Stimulated activated CD8-positive, alpha-beta memory T cell treated with anti-CD3 and anti-CD28 coated beads, Interleukin-12 subunit alpha, Interleukin-12 subunit beta, amount 100 ng/mL, for 4 hours (primary cell): ENCODE data around the gene GGTLC1.
"Not testable (repeated sequence)": the region's sequence is repeated elsewhere in the genome, so short reads cannot be mapped to it uniquely, and the experiment has no call there.

ENCODE experiments used
- DNase-seq: peaks from one replicate; pipeline ENCODE4 v3.0.0-alpha.2; 2020; ENCODE audit warnings: low read depth

The GGTLC1 gene

DNA sequence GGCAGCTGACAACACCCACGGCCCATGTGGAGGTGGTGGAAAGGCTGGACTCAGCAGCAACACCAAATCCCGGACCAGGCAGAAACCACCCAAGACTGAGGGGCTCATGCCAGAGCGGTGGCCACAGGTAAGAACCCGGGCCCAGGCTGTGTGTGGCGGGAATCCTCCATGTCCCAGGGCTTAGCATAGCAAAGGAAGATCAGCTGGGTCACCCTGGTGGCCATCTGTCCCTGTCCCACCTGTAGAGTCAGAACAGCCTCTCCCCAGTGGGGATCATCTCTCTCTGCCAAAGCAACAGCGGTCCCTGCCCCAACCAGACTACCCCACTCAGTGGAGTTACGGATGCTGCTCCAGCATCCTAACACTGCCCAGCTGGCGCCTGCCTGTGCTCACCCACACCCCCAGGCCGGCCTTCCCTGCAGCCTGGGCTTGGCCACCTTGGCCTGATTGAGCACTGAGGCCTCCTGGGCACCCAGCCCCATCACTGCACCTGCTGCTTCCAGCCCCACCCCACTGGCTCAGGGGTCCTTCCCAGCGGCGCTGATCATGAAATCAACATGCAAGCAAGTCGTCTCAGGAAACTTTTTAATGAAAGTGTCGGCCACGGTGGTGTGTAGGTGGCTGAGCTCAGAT is 5.5 kb upstream of the GGTLC1 start:
- DNase-seq = not testable (repeated sequence)

DNA sequence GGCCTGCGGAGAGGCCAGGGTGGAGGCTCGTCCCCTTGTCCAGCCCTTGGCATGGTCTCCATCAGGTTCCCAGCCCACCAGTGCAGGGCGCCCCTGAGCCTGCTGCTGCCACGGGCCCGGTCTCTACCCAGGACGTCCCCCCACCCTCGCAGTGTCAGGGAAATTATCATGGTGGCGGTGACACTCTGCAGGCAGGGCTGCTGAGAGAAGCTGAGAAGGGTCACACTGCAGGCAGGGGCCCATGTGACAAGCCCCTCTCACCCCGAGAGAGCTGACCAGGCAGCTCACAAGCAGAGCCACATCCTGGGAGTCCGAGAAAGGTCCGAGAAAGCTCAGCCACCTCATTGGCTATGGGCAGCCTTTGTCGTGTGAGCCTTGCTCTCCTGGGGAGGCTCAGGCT is 4.9 kb upstream of the GGTLC1 start:
- DNase-seq = not testable (repeated sequence)

DNA sequence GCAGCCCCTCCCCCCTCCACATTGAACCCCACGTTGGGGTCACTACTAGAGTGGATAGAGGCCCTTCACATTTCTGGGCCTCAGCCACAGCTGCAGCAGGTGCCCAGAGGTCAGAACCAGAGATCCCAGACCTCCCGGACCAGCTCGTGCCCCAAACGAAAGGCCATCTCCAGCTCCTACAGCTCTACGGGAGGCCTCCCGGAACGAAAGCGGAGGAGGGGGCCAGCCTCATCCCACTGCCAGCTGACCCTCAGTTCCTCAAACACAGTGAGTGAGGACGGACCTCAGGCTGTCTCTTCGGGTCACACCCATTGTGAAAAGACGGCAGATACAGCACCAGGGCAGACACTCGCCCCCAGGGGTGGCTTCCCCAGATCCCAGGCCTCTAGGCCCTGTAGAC is 1.7 kb upstream of the GGTLC1 start:
- DNase-seq = not testable (repeated sequence)

DNA sequence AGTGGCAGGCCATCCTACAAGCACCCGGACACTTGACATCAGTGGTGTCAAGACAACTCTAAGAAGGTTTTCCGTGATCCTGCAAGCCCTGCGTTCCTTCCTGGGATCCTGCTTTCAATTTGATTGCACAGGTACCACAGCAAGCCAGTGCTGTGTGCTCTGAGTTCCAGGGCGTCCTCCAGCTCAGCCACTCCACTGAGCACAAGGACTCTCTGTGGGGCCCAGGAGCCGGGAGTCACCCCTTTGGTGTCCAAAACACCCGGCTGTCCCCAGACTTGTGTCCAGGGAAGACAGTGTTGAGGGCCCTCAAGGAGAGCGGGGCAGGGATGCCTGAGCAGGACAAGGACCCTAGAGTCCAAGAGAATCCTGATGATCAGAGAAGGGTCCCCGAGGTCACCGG is 387 bp upstream of the GGTLC1 start:
- DNase-seq = not testable (repeated sequence)

DNA sequence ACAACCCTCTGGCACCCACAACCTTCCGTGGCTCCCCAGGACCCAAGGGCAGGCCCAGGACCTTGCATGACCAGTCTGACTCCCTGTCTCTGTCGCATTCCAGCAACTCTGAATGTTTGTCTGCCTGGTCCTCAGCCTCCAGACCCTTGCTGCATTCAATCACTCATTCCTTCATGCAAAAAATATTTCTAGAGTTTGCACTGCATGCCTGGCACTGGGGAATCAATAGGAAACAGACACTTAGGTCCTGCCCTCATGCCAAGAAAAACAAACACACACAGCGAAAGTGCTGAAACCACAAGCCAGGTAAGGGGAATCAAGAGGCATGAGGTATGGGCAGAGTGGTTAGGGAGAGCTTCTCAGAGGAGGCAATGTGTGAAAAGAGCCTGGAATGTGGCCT is 1.9 kb downstream of the GGTLC1 start:
- DNase-seq = not testable (repeated sequence)

DNA sequence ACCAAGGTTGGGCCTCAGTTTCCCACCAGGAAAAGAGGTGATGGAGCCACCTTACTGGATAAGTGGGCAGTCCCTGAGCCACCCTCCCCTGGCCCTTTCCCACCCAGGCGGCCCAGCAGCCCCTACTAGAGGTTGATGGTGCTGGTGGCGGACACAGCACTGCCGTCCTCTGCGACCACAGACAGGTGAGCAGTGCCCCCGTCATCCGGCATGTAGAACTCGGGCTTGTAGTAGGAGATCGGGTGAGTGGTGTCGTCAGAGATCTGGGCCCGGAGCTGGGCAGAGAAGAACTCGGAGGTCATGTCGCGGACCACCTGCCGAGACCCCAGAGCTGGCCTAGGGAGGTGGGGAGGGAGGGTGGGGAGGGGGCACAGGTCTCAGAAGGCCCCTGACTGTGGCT is 2.3 kb downstream of the GGTLC1 start:
- DNase-seq = not testable (repeated sequence)

DNA sequence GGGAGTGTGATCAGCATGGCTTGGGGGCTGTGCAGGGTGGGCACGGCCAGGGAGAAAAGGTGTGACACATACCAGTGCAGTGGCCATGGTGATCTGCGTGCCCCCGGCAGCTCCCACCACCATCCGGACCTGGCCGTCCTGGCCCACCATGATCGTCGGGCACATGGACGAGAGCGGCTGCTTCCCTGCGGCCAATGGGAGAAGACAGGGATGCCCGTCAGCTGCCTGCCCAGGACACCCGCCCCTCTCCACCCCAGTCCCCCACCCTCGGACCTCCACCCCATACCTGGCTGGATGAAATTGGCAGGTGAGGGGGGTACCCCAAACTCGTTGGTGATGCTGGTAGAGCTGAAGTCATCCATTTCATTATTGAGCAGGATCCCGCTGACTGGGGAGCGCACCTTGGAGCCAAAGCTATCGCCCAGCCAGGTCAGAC is 2.8 kb downstream of the GGTLC1 start:
- DNase-seq = not testable (repeated sequence)

DNA sequence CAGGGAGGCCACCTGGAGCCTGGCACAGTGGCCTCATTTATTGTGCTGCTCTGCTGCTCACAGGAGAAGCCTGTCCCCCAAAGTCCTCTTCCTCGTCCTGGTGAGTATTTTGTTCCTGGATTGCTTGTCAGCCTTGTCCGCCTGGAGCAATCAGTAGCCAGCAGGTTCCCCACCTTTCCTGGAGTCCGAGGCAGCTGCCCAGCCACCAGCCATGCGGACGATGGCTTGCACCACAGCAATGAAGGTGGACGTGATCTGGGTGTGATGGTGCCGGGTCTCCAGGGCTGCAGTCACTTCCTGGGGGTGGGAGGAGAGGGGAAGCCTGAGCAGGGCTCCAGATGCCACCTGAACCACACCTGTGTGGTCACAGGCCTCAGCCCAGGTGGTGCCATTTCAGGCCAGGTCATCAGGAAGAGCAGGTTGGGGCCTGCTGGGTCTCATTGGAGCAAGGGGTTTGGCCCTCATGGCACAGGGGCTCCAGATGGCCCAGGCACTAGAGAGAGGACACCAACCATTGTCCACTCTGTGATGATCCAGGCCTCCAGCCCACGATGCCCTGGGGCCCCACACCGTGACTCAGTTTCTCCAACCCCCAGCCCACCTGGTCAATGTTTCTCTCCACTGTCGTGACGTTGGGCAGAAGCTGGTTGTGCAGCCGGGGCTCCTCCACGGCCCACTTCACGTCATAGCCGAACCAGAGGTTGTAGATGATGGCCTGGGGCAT is 3.4 kb downstream of the GGTLC1 start:
- not testable (repeated sequence) for DNase-seq

DNA sequence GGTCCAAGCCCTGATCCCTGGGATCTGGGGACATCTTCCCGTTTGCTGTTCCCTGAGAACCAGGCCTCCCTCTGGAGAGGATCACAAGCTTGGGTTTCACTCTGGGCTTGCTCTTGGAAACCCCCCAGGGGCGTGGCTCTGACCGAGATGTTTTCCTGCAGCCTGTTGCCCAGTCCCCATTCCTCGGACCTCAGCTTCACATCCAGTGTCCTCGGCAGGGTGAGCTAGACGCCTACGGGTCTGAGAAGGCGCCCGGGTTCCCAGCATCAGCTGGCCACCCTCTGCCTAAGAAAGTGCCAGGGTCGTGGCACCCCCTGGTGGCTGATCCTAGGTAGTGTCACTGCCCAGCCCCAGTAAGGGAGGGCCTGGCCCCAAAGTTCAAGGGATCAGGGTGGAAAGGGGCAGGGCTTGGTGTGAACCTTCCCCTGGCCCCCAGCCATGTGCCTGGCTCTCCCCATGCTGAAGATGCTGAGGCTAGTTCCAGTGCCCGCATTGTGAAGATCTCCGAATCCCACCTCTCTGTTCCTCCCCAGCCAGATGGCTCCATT is 4.0 kb downstream of the GGTLC1 start:
- not testable (repeated sequence) for DNase-seq

DNA sequence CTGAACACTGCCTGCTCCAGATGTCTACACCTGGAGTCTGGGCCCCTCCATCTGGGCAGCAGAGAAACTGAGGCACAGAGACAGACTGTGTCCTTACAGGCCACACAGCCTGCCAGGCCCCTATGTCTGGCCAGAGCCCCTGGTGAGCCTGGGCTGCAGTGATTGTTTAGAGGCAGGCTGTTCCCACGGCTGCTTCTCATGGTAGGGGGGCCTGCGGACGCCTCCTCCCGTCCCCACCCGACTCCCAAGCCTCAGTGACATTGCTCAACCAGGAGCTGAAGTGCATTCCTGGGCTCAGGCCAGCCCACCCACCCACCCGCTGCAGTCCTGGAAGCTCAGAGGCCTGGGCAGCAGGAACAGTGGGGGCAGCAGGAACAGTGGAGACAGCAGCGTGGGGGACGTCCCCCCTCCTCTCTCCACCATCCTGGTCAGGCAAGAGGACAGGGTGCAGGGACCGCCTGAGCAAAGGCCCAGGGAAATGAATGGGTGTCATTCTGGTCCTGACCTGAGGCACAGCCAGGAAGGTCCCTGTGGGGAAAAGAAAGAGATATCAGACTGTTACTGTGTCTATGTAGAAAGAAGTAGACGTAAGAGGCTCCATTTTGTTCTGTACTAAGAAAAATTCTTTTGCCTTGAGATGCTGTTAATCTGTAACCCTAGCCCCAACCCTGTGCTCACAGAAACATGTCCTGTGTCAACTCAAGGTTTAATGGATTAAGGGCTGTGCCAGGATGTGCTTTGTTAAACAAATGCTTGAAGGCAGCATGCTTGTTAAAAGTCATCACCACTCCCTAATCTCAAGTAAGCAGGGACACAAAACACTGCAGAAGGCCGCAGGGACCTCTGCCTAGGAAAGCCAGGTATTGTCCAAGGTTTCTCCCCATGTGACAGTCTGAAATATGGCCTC is 6.2 kb downstream of the GGTLC1 start:
- not testable (repeated sequence) for DNase-seq

DNA sequence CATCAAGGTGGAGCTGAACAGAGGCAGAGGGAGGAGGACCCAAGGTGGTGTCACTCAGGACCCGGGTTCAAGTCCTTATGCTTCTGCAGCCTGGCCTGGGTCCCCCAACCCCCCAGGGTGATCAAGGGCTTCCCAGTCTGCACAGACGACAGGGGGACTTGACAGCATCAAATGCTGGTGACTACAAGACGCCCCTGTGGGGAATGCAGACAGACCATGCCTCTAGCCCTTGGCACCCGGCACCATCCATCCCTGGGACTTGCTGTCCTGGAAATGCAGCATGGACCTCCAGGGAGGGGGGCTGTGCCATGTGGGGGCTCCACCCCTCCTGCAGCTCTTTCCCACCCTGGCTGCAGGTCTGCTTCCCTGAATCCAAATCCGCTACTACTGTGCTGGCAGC is 7.1 kb downstream of the GGTLC1 start:
- DNase-seq = not testable (repeated sequence)

DNA sequence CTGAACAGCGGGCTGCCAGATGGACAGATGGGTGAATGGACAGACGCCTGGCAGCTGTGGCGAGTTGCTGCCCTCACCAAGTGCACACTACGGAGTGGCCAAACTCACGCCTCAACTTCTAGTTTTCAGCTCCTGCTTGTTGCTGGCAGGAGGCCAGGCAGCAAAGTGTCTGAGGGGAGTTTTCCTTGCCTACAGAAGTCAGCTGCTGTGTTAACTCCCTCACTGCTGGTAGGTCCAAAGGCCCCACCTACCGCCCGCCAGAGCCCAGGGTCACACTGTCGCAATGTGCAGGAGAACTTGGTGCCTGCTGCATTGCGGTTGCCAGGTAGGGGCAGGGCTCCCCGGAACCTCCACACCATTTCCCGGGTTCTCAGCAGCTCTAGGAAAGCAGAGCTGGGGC is 7.6 kb downstream of the GGTLC1 start:
- DNase-seq = not testable (repeated sequence)

DNA sequence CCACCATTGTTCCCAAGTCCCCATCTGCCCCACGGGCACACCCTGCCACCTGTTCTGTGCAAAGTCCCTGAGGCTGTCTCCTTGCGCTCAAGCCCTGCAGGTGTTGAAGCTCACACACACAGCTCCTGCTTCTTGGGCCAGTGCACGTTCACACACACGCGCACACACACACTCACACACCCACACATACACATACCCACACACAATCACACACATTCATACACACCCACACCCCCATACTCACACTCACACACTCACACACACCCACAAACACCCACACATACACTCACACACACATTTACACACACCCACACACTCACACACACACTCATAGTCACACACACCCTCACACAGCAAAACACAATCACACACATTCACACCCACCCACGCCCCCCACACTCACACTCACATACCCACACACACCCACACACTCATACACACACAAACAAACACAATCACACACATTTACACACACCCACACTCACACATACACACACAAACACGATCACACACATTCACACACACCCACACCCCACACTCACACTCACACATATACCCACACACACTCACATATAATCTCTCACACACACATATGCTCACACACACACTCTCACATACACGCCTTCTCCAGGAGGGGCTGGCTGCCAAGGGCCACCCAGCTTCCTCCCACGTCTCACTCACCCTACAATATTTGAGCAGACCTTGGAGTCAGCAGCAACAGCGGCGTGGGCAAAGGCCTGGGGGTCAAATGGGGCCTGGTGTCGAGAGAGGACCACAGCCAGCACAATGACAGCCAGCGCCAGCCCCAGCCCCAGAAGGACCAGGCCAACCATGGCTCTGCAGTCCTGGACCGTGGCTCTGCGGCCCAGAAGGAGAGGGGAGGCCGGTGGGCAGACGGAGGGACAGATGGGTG is 8.4 kb downstream of the GGTLC1 start:
- not testable (repeated sequence) for DNase-seq

DNA sequence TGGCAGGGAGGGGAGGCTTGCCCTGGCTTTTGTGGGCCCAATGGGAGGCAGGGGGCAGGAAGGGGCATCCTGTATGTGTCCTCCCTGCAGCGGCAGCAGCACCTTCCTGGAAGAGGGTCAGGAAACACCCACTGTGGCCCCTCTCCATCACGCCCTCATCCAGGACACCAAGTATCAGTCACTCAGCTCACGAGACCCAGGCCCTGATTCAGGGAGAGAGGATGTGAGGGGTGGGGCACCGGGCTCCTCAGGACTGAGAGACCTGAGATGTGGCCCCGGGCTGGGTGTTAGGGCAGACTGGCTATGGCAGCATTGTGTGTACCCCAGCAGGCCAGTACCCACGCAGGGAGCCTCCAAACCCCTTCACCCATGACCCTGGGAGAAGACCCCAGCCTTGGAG is 9.2 kb downstream of the GGTLC1 start:
- DNase-seq = not testable (repeated sequence)

DNA sequence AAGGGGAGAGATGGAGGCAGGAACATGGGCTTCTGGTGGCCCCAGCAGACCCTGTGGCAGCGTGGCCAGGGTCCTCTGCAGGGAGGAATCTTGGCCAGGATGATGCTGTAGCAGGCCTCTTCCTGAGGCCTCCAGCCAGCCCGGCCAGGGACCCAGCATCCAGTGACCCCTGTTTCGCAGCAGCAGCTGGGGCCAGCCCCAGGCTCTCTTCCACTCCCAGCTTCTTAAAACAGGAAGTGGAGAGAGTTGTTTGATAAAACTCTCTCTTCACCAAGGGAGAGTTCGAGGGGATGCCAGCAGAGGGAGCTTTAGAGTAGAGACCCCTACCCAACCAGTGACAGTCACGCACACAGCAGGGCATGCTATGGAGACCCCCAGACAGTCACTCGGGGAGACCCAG is 10.1 kb downstream of the GGTLC1 start:
- DNase-seq = not testable (repeated sequence)

DNA sequence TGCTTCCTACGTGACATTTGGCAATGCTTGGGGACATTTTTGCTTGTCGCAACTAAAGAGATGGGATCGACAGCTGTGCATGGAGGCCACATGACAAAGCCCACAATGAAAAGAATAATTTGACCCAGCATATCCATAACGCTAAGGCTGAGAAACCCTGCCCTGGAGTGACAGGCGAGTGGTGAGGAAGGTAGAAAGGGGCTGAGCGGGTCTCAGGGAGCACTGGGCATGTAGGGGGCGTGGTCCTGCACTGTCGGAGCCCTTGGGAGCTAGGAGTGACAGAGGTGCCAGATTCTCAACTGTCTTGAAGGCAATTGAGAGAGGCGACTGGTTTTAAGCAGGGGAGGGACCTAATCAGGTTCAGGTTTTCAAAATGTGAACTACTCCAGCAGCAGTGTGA is 13.6 kb downstream of the GGTLC1 start:
- no peak for DNase-seq

DNA sequence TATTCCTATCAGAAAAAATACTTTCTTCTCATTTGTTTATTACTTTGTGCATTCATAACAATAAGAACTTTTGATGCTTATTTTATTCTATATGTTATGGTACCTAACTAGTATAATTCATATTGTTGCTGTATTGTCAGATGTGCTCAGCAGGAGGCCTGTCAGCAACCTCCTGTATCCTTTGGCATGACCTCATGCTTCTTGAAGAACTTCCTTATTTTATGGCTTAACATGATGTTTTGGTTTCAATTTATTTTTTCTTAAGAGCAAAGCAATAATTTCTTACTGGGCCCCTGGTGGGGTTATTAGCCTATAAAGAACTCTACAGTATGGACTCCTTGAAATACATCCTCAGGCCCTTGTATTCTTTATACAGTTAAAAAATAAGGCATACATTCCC is 17.3 kb downstream of the GGTLC1 start:
- DNase-seq = no peak

DNA sequence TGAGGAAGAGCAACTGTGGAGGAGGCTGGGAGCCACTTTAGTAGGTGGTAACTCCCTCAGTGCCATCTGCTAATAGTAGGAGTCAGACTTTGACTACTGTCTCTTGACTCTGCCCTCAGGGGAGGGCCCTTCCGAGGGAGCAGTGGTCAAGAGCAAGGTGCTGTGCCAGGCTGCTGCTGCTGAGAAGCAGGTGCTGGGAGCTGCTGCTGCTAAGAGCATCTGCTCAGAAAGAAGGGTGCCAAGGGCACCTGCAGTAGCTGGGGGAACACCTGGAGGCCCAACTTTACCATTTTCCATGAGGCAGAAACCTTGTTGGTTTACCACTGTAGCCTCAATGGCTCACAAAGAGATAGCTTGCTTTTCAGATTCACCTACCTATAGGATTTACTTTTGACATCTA is 18.5 kb downstream of the GGTLC1 start:
- no peak for DNase-seq

DNA sequence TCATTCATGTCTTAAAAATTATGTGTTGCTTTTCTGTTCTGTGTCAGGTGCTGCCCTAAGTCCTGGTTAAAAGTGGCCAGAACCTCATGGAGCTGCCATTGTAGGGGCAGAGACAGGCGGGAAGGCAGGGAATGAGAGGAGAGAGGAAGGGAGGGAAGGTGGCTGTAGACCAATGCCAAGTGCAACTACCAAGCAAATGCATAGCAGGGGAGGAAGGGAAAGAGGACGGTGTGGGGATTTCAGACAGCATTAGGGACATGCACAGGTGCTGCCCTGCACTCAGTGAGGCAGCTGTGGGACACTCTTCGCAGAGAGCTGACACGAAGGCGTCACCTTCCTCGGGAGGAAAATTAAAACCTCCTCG is 21.0 kb downstream of the GGTLC1 start:
- DNase-seq = no peak

DNA sequence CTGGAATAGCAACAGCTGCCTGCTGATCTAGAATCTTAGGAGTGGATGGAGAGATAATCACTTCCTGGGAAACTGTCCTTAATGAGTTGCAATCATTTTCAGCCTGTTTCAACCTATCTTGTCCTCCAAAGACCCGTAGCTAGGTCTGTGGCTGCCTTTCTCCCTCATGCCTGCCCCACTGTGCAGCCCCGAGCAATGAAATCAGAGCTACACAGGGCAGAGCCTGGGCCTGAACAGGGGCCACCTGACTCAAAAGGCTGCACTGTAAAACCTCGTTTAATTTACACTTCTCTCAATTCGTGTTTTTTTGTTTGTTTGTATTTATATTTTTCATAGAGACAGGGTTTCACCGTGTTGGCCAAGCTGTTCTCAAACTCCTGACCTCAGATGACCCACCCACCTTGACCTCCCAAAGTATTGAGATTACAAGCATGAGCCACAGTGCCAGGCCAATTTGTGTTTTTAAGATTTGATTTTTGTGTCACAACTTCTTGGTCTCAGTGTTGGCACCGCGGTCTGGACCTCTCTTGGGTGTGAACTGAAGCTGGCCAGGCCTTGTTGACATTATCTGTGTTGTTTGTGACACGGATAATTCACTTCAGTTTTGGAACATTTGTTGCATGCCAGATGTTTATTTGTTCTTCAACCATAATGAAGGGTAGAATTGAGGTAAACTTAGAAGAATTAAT is 21.5 kb downstream of the GGTLC1 start:
- no peak for DNase-seq

DNA sequence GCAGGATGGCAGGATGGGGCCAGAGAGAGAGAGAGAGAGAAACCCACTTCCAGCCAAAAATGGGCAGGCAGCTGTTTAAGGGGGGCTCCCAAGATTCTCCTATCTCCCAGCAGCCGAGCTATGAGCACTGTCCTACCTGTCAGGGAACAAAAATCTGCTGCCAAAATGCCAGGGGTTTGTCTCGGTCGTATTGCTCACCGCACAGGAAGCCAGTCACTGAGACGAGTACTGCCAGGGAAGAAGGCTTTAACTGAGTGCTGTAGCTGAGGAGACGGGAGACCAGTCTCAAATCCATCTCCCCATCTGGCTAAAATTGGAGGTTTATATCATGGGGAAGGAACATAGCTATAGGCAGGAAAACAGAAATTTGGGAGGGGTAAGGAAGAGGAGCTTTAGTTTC is 22.3 kb downstream of the GGTLC1 start:
- DNase-seq = no peak
